HTERT RPE-1 (cell line): ENCODE measurements around the gene TM2D1.
"Not testable (repeated sequence)": the region's sequence is repeated elsewhere in the genome, so short reads cannot be mapped to it uniquely, and the experiment has no call there.

Experiments
- in situ Hi-C: fragments of 300-500 bp; cut with MboI; formaldehyde crosslinking; loops from 4 replicates; pipeline ENCODE4 v1.14.3; 2020; ENCODE audit warnings: low sequenced_read_pairs

TM2D1 gene

GRCh38 chr1:61718996-61719663, 5.8 kb downstream of the TM2D1 start:
- in situ Hi-C loops: not testable (repeated sequence)

- in situ Hi-C loops: no loop called here
These were observed 13.0 kb downstream of the TM2D1 start for GRCh38 chr1:61711969-61712368.

- in situ Hi-C loops: not testable (repeated sequence)
These were observed 13.7 kb downstream of the TM2D1 start for GRCh38 chr1:61711257-61711656.

GRCh38 chr1:61709908-61710289, 15.0 kb downstream of the TM2D1 start:
- in situ Hi-C loops: no loop called here

GRCh38 chr1:61708953-61709907, 15.7 kb downstream of the TM2D1 start:
- in situ Hi-C loops: no loop called here

GRCh38 chr1:61699911-61700851, 24.8 kb downstream of the TM2D1 start:
- in situ Hi-C loops: no loop called here

- in situ Hi-C loops: no loop called here
These were observed 32.7 kb downstream of the TM2D1 start for GRCh38 chr1:61692155-61692800.

- in situ Hi-C loops: no loop called here
These were observed 37.0 kb downstream of the TM2D1 start for GRCh38 chr1:61687901-61688300.

GRCh38 chr1:61682891-61683290, 42.0 kb downstream of the TM2D1 start:
- in situ Hi-C loops: no loop called here

GRCh38 chr1:61680500-61680899, 44.4 kb downstream of the TM2D1 start:
- in situ Hi-C loops: no loop called here

- in situ Hi-C loops: not testable (repeated sequence)
These were observed 48.1 kb downstream of the TM2D1 start for GRCh38 chr1:61676881-61677280.

GRCh38 chr1:61674221-61674620, 50.7 kb downstream of the TM2D1 start:
- in situ Hi-C loops: no loop called here

- in situ Hi-C loops: no loop called here
These were observed 52.6 kb downstream of the TM2D1 start for GRCh38 chr1:61672376-61672775.

GRCh38 chr1:61670445-61670844, 54.5 kb downstream of the TM2D1 start:
- in situ Hi-C loops: no loop called here

GRCh38 chr1:61670016-61670415, 54.9 kb downstream of the TM2D1 start:
- in situ Hi-C loops: no loop called here

GRCh38 chr1:61659061-61659460, 65.9 kb downstream of the TM2D1 start:
- in situ Hi-C loops: no loop called here

- in situ Hi-C loops: no loop called here
These were observed 69.5 kb downstream of the TM2D1 start for GRCh38 chr1:61655453-61655852.

GRCh38 chr1:61654067-61654466, 70.9 kb downstream of the TM2D1 start:
- in situ Hi-C loops: no loop called here

- in situ Hi-C loops: no loop called here
These were observed 75.8 kb downstream of the TM2D1 start for GRCh38 chr1:61648983-61649742.

- in situ Hi-C loops: no loop called here
These were observed 77.8 kb downstream of the TM2D1 start for GRCh38 chr1:61647142-61647541.
